ENCODE results near the gene KDM3A.

KDM3A gene

DNA sequence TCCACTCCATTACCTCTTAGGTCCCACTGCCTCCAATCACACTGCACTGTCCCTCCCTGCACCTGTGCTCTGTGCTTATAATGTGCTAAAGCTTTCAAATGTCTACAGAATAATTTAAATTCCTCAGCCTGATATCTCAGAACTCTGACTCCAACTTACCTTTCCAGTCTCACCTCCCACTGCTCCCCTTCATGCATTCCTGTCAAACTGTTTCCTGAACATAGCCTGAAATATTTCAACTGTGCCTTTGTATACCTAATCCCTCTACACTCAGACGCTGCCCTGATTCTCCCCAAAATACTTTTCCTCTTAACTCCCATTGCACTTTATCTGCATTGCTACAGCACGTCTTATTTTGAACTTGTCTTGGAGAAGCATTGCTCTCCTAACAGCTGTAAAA is 81.5 kb downstream of the KDM3A start:
- DNase-seq = no peak

DNA sequence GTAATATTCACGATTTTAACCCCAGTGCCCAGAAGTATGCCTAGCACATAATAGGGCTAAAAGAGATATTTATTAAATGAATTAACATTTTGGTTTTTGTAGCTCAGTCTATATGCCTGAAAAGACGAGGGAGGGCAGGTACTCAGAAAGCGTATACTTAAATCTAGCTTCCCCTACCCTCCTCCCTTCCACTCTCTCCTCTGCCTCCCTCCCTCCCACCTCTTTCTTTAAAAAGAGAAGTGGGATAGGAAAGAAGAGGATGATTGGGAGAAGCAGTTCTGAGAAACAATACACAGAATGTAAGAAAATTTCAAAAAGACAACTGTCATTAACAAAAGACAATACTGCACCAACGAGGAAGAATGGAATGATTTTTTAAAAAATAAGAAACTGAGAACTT is 82.3 kb downstream of the KDM3A start:
- no peak for DNase-seq

DNA sequence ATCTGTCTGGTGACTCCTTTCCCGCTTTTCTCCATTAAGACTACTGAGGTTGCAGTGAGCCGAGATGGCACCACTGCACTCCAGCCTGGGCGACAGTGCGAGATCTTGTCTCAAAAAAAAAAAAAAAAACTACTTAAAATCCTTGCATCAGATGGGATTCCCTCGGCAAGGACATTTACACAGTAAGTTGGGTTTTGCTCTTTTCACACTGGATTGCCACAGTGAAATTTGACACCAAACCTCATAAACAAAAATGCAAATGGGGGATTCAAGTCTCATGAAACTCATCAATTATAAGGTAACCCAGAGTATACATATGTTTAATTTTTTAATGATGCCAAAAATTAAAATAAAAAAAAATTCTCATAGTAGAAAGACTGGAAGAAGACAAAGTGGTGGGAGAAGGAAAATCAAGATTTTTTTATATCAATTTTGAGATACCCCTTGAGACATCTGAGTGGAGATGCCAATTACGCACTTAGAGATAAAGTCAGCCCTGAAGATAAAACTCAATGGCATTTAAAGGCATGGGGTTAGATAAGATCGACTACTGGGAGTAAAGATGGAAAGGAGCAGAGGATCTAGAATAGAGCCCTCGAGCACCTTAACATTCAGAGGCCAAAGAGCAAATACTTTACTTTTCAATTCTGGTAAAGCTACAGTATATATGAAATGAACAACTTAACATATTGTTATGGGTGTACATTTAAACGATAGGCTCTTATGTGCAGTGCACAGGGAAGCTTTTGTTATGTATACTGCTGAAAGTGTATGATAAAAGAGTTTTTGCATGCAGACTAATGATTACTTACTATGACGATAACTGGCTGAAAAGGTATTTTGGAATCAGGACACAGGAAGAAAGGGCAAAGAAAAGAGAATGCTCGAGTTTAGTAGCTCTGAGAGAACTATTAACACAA is 84.5 kb downstream of the KDM3A start:
- no peak for DNase-seq

DNA sequence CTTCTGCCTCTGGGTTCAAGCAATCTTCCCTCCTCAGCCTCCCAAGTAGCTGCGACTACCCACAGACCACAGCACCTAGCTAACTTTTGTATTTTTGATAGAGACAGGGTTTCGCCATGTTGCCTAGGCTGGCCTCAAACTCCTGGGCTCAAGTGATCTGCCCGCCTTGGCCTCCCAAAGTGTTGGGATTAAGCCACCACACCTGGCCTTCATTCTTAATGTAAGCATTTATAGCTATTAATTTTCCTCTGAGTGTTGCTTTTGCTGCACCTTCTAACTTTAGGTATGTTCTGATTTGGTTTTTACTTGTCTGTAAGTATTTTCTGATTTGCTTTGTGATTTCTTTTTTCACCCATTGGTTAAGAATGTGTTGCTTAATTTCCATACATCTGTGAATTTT is 92.4 kb downstream of the KDM3A start:
- no peak for DNase-seq

DNA sequence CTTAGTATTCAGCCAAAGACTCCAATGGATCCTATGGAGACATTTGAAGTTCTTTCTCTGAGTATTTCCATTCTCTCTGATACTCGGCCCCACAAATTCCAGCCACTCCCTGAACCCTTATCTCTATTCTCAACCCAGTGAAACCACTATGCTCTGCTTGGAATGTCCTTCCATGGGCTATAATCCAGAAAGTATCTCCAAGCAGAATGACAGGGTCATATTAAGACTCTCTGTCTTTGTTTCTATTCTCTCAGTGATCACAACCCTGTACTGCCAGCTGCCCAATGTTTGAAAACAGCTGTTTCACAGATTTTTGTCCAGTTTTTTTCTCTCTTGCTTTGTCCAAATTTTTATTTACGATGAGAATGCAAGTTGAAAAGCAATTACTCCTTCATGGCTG is 100.2 kb downstream of the KDM3A start:
- no peak for DNase-seq

Data from T-helper 2 cell (primary cell).